ENCODE data around the gene GPR25.

GPR25 gene

GRCh38 chr1:200905411-200906052 lies 32.8 kb downstream of the GPR25 start:
- H3K27me3 ChIP-seq (ENCODE audit: insufficient read depth, low read depth): no peaks in the 10 kb centered on the region
- H3K79me2 ChIP-seq (ENCODE audit: insufficient read depth, low read depth): no peaks in the 10 kb centered on the region
- no peak overlapping the region for H2AFZ ChIP-seq (ENCODE audit: low read depth)
- no peaks in the 10 kb centered on the region for H4K20me1 ChIP-seq (ENCODE audit: insufficient read depth)
- no peak overlapping the region for H3K4me3 ChIP-seq (IDR thresholded peaks at IDR 0.05; ENCODE audit: insufficient read depth, low read depth, low read length)
- peaks cover 32% of the 10 kb centered on the region for H3K4me1 ChIP-seq (ENCODE audit: low read depth, poor library complexity, severe bottlenecking)
- no peak overlapping the region for H3K9ac ChIP-seq
- H3K27ac ChIP-seq: peak overlapping the region; percentile 18; the same call in 1 of the 2 replicates
- no peak for TF ChIP-seq CTCF (conservative IDR thresholded peaks at IDR 0.05; ENCODE audit: low read depth, low read length)
- no peaks in the 10 kb centered on the region for H3K36me3 ChIP-seq (ENCODE audit: insufficient read depth)
- peak overlapping the region; percentile 37 for H3K4me2 ChIP-seq

- Histone ChIP-seq H2AFZ (ENCODE audit: low read depth) (no peak overlapping the region), H3K36me3 (ENCODE audit: insufficient read depth) (no peaks in the 10 kb centered on the region), H3K27me3 (ENCODE audit: insufficient read depth, low read depth) (no peaks in the 10 kb centered on the region), H3K4me3 (IDR thresholded peaks at IDR 0.05; ENCODE audit: insufficient read depth, low read depth, low read length) (no peak overlapping the region), H3K4me1 (ENCODE audit: low read depth, poor library complexity, severe bottlenecking) (peaks cover 32% of the 10 kb centered on the region), H3K9ac (0 out of 2 replicates have a peak overlapping the region, but pooled peaks have one; percentile 0), H3K79me2 (ENCODE audit: insufficient read depth, low read depth) (no peaks in the 10 kb centered on the region), H4K20me1 (ENCODE audit: insufficient read depth) (no peaks in the 10 kb centered on the region), H3K27ac (no peak overlapping the region), H3K4me2 (no peak overlapping the region)
- no peak for TF ChIP-seq CTCF (conservative IDR thresholded peaks at IDR 0.05; ENCODE audit: low read depth, low read length)
These were observed 33.7 kb downstream of the GPR25 start for GRCh38 chr1:200906491-200906890.

- H3K36me3 ChIP-seq (ENCODE audit: insufficient read depth): no peaks in the 10 kb centered on the region
- H3K4me3 ChIP-seq (IDR thresholded peaks at IDR 0.05; ENCODE audit: insufficient read depth, low read depth, low read length): no peak overlapping the region
- H2AFZ ChIP-seq (ENCODE audit: low read depth): no peak overlapping the region
- no peaks in the 10 kb centered on the region for H4K20me1 ChIP-seq (ENCODE audit: insufficient read depth)
- no peaks in the 10 kb centered on the region for H3K79me2 ChIP-seq (ENCODE audit: insufficient read depth, low read depth)
- peaks cover 32% of the 10 kb centered on the region for H3K4me1 ChIP-seq (ENCODE audit: low read depth, poor library complexity, severe bottlenecking)
- no peak overlapping the region for H3K4me2 ChIP-seq
- TF ChIP-seq CTCF (conservative IDR thresholded peaks at IDR 0.05; ENCODE audit: low read depth, low read length): no peak
- H3K27me3 ChIP-seq (ENCODE audit: insufficient read depth, low read depth): no peaks in the 10 kb centered on the region
- H3K9ac ChIP-seq: no peak overlapping the region
- no peak overlapping the region for H3K27ac ChIP-seq
These were observed 34.9 kb downstream of the GPR25 start for GRCh38 chr1:200907611-200908097.

GRCh38 chr1:200908191-200908868 lies 35.5 kb downstream of the GPR25 start:
- H3K79me2 ChIP-seq (ENCODE audit: insufficient read depth, low read depth): no peaks in the 10 kb centered on the region
- no peak overlapping the region for H3K4me2 ChIP-seq
- H3K27ac ChIP-seq: no peak overlapping the region
- peaks cover 32% of the 10 kb centered on the region for H3K4me1 ChIP-seq (ENCODE audit: low read depth, poor library complexity, severe bottlenecking)
- H3K36me3 ChIP-seq (ENCODE audit: insufficient read depth): no peaks in the 10 kb centered on the region
- no peak overlapping the region for H3K4me3 ChIP-seq (IDR thresholded peaks at IDR 0.05; ENCODE audit: insufficient read depth, low read depth, low read length)
- no peak overlapping the region for H3K9ac ChIP-seq
- H4K20me1 ChIP-seq (ENCODE audit: insufficient read depth): no peaks in the 10 kb centered on the region
- no peak for TF ChIP-seq CTCF (conservative IDR thresholded peaks at IDR 0.05; ENCODE audit: low read depth, low read length)
- H2AFZ ChIP-seq (ENCODE audit: low read depth): no peak overlapping the region
- H3K27me3 ChIP-seq (ENCODE audit: insufficient read depth, low read depth): no peaks in the 10 kb centered on the region
